Parathyroid adenoma (tissue), 2 donors: Measurements from ENCODE around the gene CLIP1.
A peak's percentile ranks its signal among the peaks of the same experiment; 100 is the strongest.
"Not testable (repeated sequence)": the region's sequence is repeated elsewhere in the genome, so short reads cannot be mapped to it uniquely, and the experiment has no call there.

Experiments
- H2AFZ ChIP-seq: fragments of 300-600 bp; sonication (generic); one replicate; pipeline ENCODE4 v1.7.0; 2017; ENCODE audit warnings: antibody characterized with exemption, mild to moderate bottlenecking
- H3K27ac ChIP-seq: fragments of 300-600 bp; sonication (generic); one replicate; pipeline ENCODE4 v1.7.0; 2017
- H3K27me3 ChIP-seq: fragments of 300-600 bp; sonication (generic); one replicate; pipeline ENCODE4 v1.7.0; 2017; ENCODE audit warnings: low read length; ENCODE audit not compliant: control insufficient read depth, insufficient read depth
- H3K36me3 ChIP-seq: fragments of 300-600 bp; sonication (generic); one replicate; pipeline ENCODE4 v1.7.0; 2017; ENCODE audit warnings: low read length; ENCODE audit not compliant: control insufficient read depth, insufficient read depth
- H3K4me1 ChIP-seq: fragments of 300-600 bp; sonication (generic); one replicate; pipeline ENCODE4 v1.7.0; 2017; ENCODE audit warnings: control low read depth
- H3K4me2 ChIP-seq: fragments of 300-600 bp; sonication (generic); one replicate; pipeline ENCODE4 v1.7.0; 2017; ENCODE audit warnings: low read length
- H3K4me3 ChIP-seq: fragments of 300-600 bp; sonication (generic); one replicate; pipeline ENCODE4 v1.7.0; 2017; ENCODE audit warnings: low read depth, low read length
- H3K79me2 ChIP-seq: fragments of 300-600 bp; sonication (generic); one replicate; pipeline ENCODE4 v1.7.0; 2017; ENCODE audit warnings: control low read depth
- H3K9ac ChIP-seq: fragments of 300-600 bp; sonication (generic); one replicate; pipeline ENCODE4 v1.7.0; 2017; ENCODE audit warnings: mild to moderate bottlenecking
- H3K9me3 ChIP-seq: fragments of 300-600 bp; sonication (generic); one replicate; pipeline ENCODE4 v1.7.0; 2017; ENCODE audit warnings: low read length; ENCODE audit not compliant: control insufficient read depth
- CTCF ChIP-seq: fragments of 300-600 bp; sonication (generic); IDR thresholded peaks from one replicate; pipeline ENCODE4 v1.7.0; 2017; ENCODE audit warnings: antibody characterized with exemption, mild to moderate bottlenecking
- donor health status: primary hyperparathyroidism.

The CLIP1 gene

GRCh38 chr12:122454739-122455138 lies 32.3 kb upstream of the CLIP1 start:
- Histone ChIP-seq H3K9me3 (no peaks in the 10 kb centered on the region), H3K9ac (no peak overlapping the region), H3K4me2 (no peak overlapping the region), H3K36me3 (no peaks in the 10 kb centered on the region), H3K27ac (no peak overlapping the region), H3K79me2 (no peaks in the 10 kb centered on the region), H3K27me3 (no peaks in the 10 kb centered on the region), H2AFZ (no peak overlapping the region), H3K4me1 (peaks cover 7% of the 10 kb centered on the region), H3K4me3 (no peak overlapping the region)
- TF ChIP-seq CTCF = no peak

- Histone ChIP-seq H3K36me3 (no peaks in the 10 kb centered on the region), H3K27ac (no peak overlapping the region), H3K9me3 (no peaks in the 10 kb centered on the region), H3K4me3 (no peak overlapping the region), H3K9ac (no peak overlapping the region), H3K4me2 (no peak overlapping the region), H3K27me3 (no peaks in the 10 kb centered on the region), H3K79me2 (no peaks in the 10 kb centered on the region), H3K4me1 (peaks cover 5% of the 10 kb centered on the region), H2AFZ (peak overlapping the region; percentile 58)
- TF ChIP-seq CTCF = no peak
Observed at GRCh38 chr12:122454250-122454721, 31.8 kb upstream of the CLIP1 start.

GRCh38 chr12:122452701-122453285 lies 30.3 kb upstream of the CLIP1 start:
- Histone ChIP-seq H3K36me3 (no peaks in the 10 kb centered on the region), H3K9ac (no peak overlapping the region), H3K27me3 (no peaks in the 10 kb centered on the region), H3K4me1 (peaks cover 3% of the 10 kb centered on the region), H3K4me2 (no peak overlapping the region), H3K79me2 (no peaks in the 10 kb centered on the region), H2AFZ (peak overlapping the region; percentile 44), H3K9me3 (no peaks in the 10 kb centered on the region), H3K4me3 (no peak overlapping the region), H3K27ac (no peak overlapping the region)
- TF ChIP-seq CTCF = no peak

GRCh38 chr12:122449317-122449716 lies 26.8 kb upstream of the CLIP1 start:
- Histone ChIP-seq H3K27me3 (no peaks in the 10 kb centered on the region), H3K4me3 (no peak overlapping the region), H3K9ac (no peak overlapping the region), H2AFZ (no peak overlapping the region), H3K27ac (no peak overlapping the region), H3K9me3 (no peaks in the 10 kb centered on the region), H3K79me2 (no peaks in the 10 kb centered on the region), H3K4me1 (peaks cover 3% of the 10 kb centered on the region), H3K4me2 (no peak overlapping the region), H3K36me3 (no peaks in the 10 kb centered on the region)
- TF ChIP-seq CTCF = no peak

- not testable (repeated sequence) for H3K4me3 ChIP-seq, H3K27me3 ChIP-seq, H3K27ac ChIP-seq, H3K9me3 ChIP-seq, H2AFZ ChIP-seq, H3K79me2 ChIP-seq, H3K4me1 ChIP-seq, H3K4me2 ChIP-seq, H3K9ac ChIP-seq, H3K36me3 ChIP-seq
Observed at GRCh38 chr12:122447825-122448224, 25.4 kb upstream of the CLIP1 start.

GRCh38 chr12:122446390-122446789 lies 23.9 kb upstream of the CLIP1 start:
- not testable (repeated sequence) for H2AFZ ChIP-seq, H3K9ac ChIP-seq, H3K9me3 ChIP-seq, H3K4me3 ChIP-seq, H3K79me2 ChIP-seq, H3K27ac ChIP-seq, H3K27me3 ChIP-seq, H3K36me3 ChIP-seq, H3K4me2 ChIP-seq, H3K4me1 ChIP-seq

- not testable (repeated sequence) for H3K4me1 ChIP-seq, H2AFZ ChIP-seq, H3K27ac ChIP-seq, H3K36me3 ChIP-seq, H3K4me3 ChIP-seq, H3K79me2 ChIP-seq, H3K27me3 ChIP-seq, H3K9ac ChIP-seq, H3K9me3 ChIP-seq, H3K4me2 ChIP-seq
Observed at GRCh38 chr12:122444071-122444470, 21.6 kb upstream of the CLIP1 start.

- not testable (repeated sequence) for H3K27me3 ChIP-seq, H3K79me2 ChIP-seq, H3K9me3 ChIP-seq, H3K4me3 ChIP-seq, H3K36me3 ChIP-seq, H3K4me2 ChIP-seq, H3K9ac ChIP-seq
- H3K27ac ChIP-seq = peak overlapping the region; percentile 36
- peaks cover 11% of the 10 kb centered on the region for H3K4me1 ChIP-seq
- peak overlapping the region; percentile 39 for H2AFZ ChIP-seq
Observed at GRCh38 chr12:122438822-122439221, 16.4 kb upstream of the CLIP1 start.
